ENCODE data around the gene PNN.

DNA sequence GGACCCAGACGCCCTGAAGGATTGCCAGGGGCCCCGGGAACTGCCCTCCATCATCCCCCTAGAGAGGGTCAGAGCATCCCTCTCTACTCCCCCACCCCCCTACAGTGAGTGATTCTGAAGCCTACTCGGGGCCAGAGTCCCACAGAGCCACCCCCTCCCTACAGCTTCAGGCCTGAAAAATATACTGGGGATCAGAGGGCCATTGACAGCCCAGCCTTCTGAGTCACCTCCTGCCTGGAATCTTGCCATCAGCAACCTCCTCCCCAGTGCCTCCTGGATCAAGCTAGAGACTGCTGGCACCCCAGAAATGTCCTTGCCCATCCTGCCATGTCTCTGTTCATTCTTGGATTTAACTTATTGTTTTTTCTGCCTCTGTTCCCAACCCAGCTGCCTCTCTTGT, 37.0 kb downstream of the PNN start:
- TF ChIP-seq, protein P1, sequence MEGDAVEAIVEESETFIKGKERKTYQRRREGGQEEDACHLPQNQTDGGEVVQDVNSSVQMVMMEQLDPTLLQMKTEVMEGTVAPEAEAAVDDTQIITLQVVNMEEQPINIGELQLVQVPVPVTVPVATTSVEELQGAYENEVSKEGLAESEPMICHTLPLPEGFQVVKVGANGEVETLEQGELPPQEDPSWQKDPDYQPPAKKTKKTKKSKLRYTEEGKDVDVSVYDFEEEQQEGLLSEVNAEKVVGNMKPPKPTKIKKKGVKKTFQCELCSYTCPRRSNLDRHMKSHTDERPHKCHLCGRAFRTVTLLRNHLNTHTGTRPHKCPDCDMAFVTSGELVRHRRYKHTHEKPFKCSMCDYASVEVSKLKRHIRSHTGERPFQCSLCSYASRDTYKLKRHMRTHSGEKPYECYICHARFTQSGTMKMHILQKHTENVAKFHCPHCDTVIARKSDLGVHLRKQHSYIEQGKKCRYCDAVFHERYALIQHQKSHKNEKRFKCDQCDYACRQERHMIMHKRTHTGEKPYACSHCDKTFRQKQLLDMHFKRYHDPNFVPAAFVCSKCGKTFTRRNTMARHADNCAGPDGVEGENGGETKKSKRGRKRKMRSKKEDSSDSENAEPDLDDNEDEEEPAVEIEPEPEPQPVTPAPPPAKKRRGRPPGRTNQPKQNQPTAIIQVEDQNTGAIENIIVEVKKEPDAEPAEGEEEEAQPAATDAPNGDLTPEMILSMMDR (IDR thresholded peaks at IDR 0.05), result no peak
- TF ChIP-seq POLR2A (IDR thresholded peaks at IDR 0.05) (no peak), POLR2AphosphoS5 (IDR thresholded peaks at IDR 0.05; ENCODE audit: insufficient read depth in 1 of 2, low read depth in 1 of 2) (no peak)
